Thoracic aorta (tissue), 2 donors: ENCODE results near the gene ZYG11A. TPM values are rescaled to one million over a fixed set of nuclear protein-coding genes. Genes with fewer than 3 reads are reported as not detected.
"Not testable (repeated sequence)": the region's sequence is repeated elsewhere in the genome, so short reads cannot be mapped to it uniquely, and the experiment has no call there.

Source experiments
- ATAC-seq: fragments of 150-250 bp; one replicate; pipeline ENCODE4 v1.8.0; 2017; ENCODE audit warnings: low read depth; ENCODE audit not compliant: insufficient number of reproducible peaks, low FRiP score
- DNase-seq: peaks from one replicate; pipeline ENCODE4 v3.0.0-alpha.2; 2020; ENCODE audit warnings: low spot score
- H3K27ac ChIP-seq, 2 donors: fragments of 200-600 bp; sonication (generic); 1 replicate in 1 of 2; 2 replicates in 1 of 2; pipeline ENCODE4 v1.5.1; 2016; ENCODE audit warnings: mild to moderate bottlenecking in 2 of 2, moderate library complexity in 2 of 2
- H3K27me3 ChIP-seq: fragments of 200-600 bp; sonication (generic); replicated peaks from 2 replicates; pipeline ENCODE4 v1.6.0; 2016; ENCODE audit warnings: mild to moderate bottlenecking; ENCODE audit not compliant: insufficient read depth
- H3K36me3 ChIP-seq: fragments of 200-600 bp; sonication (generic); one replicate; pipeline ENCODE4 v1.5.1; 2016
- H3K4me1 ChIP-seq, 2 donors: fragments of 200-600 bp; sonication (generic); 1 replicate in 1 of 2; 2 replicates in 1 of 2; pipeline versions ENCODE4 v1.5.1 to v1.6.0; 2016; ENCODE audit warnings: low read depth in 2 of 2, mild to moderate bottlenecking in 1 of 2; ENCODE audit not compliant: control insufficient read depth in 1 of 2
- H3K4me3 ChIP-seq: fragments of 200-600 bp; sonication (generic); 2 replicates; pipeline ENCODE4 v1.5.1; 2016; ENCODE audit warnings: mild to moderate bottlenecking
- H3K9me3 ChIP-seq: fragments of 200-600 bp; sonication (generic); 2 replicates; pipeline ENCODE4 v1.5.1; 2016
- total RNA-seq, 2 donors: library from RNA; depleted of rRNA; stranded (reverse); fragments of >200 nt; gene quantifications; one replicate each; pipeline versions ENCODE4 v1.1.0 to v1.2.3, GENCODE V29; 2016
- TF ChIP-seq, protein P1 (sequence below): fragments of 200-600 bp; sonication (generic); IDR thresholded peaks from one replicate; pipeline ENCODE4 v1.5.1; 2019; ENCODE audit warnings: antibody characterized with exemption

ZYG11A gene
- total RNA-seq, 2 donors from 2014 or later = not detected

GRCh38 chr1:52814465-52814864, 28.1 kb upstream of the ZYG11A start:
- H3K27ac ChIP-seq = no peak overlapping the region
- DNase-seq = no peak
- H3K9me3 ChIP-seq = no peaks in the 10 kb centered on the region
- H3K4me3 ChIP-seq = no peak overlapping the region
- no peak for ATAC-seq
- H3K4me1 ChIP-seq = no peaks in the 10 kb centered on the region
- TF ChIP-seq, protein P1, sequence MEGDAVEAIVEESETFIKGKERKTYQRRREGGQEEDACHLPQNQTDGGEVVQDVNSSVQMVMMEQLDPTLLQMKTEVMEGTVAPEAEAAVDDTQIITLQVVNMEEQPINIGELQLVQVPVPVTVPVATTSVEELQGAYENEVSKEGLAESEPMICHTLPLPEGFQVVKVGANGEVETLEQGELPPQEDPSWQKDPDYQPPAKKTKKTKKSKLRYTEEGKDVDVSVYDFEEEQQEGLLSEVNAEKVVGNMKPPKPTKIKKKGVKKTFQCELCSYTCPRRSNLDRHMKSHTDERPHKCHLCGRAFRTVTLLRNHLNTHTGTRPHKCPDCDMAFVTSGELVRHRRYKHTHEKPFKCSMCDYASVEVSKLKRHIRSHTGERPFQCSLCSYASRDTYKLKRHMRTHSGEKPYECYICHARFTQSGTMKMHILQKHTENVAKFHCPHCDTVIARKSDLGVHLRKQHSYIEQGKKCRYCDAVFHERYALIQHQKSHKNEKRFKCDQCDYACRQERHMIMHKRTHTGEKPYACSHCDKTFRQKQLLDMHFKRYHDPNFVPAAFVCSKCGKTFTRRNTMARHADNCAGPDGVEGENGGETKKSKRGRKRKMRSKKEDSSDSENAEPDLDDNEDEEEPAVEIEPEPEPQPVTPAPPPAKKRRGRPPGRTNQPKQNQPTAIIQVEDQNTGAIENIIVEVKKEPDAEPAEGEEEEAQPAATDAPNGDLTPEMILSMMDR = no peak
- peaks cover 37% of the 10 kb centered on the region for H3K36me3 ChIP-seq
- no peaks in the 10 kb centered on the region for H3K27me3 ChIP-seq

DNA sequence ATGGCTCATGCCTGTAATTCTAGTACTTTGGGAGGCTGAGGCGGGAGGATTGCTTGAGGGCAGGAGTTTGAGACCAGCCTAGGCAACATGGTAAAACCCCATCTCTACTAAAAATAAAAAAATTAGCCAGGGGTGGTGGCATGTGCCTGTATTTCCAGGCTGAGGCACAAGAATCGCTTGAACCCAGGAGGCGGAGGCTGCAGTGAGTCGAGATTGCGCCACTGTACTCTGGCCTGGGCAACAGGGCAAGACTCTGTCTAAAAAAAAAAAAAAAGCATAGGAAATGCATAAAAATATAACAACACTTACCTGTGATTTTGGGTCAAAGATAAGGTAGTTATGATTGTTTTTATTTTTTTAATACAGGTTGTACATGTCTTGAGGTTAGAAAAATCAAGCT, 21.7 kb upstream of the ZYG11A start:
- not testable (repeated sequence) for H3K27ac ChIP-seq, H3K4me1 ChIP-seq, ATAC-seq, H3K27me3 ChIP-seq, H3K4me3 ChIP-seq, H3K9me3 ChIP-seq, DNase-seq
- H3K36me3 ChIP-seq = peaks cover 40% of the 10 kb centered on the region

DNA sequence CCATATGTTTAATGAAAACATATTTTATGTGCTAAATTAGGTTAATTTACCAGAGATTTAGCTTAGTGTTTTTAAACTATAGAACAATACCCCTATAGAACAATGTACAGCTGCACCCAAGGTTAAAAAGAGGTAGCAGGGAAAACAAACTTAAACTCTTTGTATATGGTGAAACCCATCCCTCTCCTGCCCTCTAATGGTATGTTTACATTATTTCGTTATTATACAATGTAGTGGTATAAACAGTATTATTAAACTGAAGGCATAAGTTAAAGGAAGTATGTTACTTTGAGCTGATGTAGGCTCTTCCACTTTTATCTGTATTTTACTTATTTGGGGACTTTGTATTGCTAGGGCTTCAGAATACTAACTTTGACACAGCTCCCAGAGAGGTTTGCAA, 16.7 kb upstream of the ZYG11A start:
- Histone ChIP-seq H3K9me3 (no peaks in the 10 kb centered on the region), H3K4me1 (no peaks in the 10 kb centered on the region), H3K27ac (no peak overlapping the region), H3K27me3 (no peaks in the 10 kb centered on the region), H3K4me3 (no peak overlapping the region), H3K36me3 (peaks cover 15% of the 10 kb centered on the region)
- no peak for DNase-seq
- TF ChIP-seq, protein P1 = no peak
- ATAC-seq = no peak

DNA sequence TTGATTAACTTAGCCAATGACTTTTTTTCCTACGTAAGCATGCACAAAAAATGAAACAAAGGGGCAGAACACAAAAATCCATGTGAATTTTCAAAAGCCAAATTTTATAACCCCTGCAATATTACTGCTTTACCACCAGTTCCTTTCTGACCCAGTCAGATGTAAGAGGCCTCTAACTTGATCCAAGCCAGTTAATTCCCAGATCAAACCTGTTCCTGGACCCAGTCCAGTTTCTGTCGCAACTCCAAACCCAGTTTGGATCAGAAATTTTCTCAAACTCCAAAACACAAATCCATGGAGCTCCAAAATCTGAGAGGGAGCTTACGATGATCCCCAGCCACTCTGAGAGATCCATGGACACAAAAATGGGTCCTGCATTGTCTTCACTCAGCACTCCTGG, 7.8 kb upstream of the ZYG11A start:
- TF ChIP-seq, protein P1 = no peak
- Histone ChIP-seq H3K27me3 (no peaks in the 10 kb centered on the region), H3K27ac (no peak overlapping the region), H3K4me1 (no peaks in the 10 kb centered on the region), H3K36me3 (no peaks in the 10 kb centered on the region), H3K4me3 (no peak overlapping the region), H3K9me3 (no peaks in the 10 kb centered on the region)
- DNase-seq (no peak), ATAC-seq (no peak)

GRCh38 chr1:52836035-52836434, 6.5 kb upstream of the ZYG11A start:
- DNase-seq (no peak), ATAC-seq (no peak)
- Histone ChIP-seq H3K4me3 (no peak overlapping the region), H3K4me1 (no peaks in the 10 kb centered on the region), H3K27me3 (no peaks in the 10 kb centered on the region), H3K9me3 (no peaks in the 10 kb centered on the region), H3K27ac (no peak overlapping the region), H3K36me3 (no peaks in the 10 kb centered on the region)
- TF ChIP-seq, protein P1 = no peak

DNA sequence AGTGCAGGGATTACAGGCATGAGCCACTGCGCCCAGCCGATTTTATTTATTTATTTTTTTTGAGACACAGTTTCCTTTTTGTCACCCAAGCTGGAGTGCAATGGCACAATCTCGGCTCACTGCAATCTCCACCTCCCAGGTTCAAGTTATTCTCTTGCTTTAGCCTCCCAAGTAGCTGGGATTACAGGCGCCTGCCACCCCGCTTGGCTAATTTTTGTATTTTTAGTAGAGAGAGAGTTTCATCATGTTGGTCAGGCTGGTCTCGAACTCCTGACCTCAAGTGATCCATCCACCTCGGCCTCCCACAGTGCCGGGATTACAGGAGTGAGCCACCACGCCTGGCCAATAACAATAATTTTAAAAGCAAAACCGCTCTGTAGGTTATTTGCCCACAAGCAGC, 3.4 kb upstream of the ZYG11A start:
- not testable (repeated sequence) for H3K27ac ChIP-seq, H3K9me3 ChIP-seq, H3K4me3 ChIP-seq, H3K27me3 ChIP-seq, H3K36me3 ChIP-seq, DNase-seq, ATAC-seq
- peaks cover 7 to 16% of the 10 kb centered on the region in 2 donors for H3K4me1 ChIP-seq

- not testable (repeated sequence) for H3K9me3 ChIP-seq, H3K4me3 ChIP-seq, H3K27ac ChIP-seq, H3K36me3 ChIP-seq, DNase-seq, ATAC-seq, H3K27me3 ChIP-seq
- H3K4me1 ChIP-seq = peaks cover 7 to 16% of the 10 kb centered on the region in 2 donors
These were observed 2.6 kb downstream of the ZYG11A start for GRCh38 chr1:52845119-52845518.
